Fibroblast of the aortic adventitia (primary cell): Measurements from ENCODE around the gene CXCL17. TPM values are rescaled to one million over a fixed set of nuclear protein-coding genes. Genes with fewer than 3 reads are reported as not detected.

Experiments
- DNase-seq: peaks from one replicate; pipeline ENCODE4 v3.0.0-alpha.2; 2010; ENCODE audit warnings: low read depth
- H3K4me3 ChIP-seq: 2 replicates; pipeline ENCODE4 v1.5.1; 2011; ENCODE audit warnings: low read depth, mild to moderate bottlenecking, control low read depth, low read length, moderate library complexity
- total RNA-seq: library from RNA; depleted of rRNA; stranded (reverse); fragments of >200 nt; gene quantifications from 2 replicates; pipeline ENCODE4 v1.2.3, GENCODE V29; 2012; ENCODE audit warnings: low replicate concordance
- TF ChIP-seq, protein P1 (sequence below): IDR thresholded peaks from 2 replicates; pipeline ENCODE4 v1.5.1; 2011; ENCODE audit warnings: mild to moderate bottlenecking, low read length, control low read depth, inconsistent platforms; ENCODE audit not compliant: insufficient read depth

The CXCL17 gene
- total RNA-seq, 1 donor = not detected

DNA sequence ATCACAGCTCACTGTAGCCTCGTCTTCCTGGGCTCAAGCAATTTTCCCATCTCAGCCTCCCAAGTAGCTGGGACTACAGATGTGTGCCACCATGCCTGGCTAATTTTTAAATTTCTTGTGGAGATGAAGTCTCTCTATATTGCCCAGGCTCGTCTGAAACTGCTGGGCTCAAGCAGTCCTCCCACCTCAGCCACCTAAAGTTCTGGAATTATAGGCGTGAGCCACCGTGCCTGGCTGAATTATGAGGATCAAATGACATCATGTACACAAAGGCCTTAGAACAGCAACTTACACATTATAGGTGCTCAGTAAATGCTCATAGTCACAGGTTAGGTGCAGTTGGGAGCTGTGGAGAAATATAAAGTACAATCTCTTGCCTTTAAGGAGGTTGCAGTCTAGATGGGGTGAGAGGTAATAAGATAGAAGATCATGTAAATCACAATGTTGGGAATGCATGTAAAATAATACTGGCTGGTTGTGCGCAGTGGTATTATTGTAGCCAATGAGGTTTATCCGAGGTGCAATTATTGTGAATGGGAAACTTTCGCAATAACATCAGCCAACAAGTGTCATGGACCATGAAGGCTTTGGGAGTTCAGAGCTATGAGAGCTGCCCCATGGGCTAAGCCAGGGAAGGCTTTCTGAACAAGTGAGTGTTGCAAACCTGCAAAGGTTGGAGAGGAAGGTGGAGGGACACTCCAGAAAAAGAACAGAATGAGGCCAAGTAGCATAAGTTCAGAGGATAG, 29.8 kb upstream of the CXCL17 start:
- no peak for DNase-seq
- no peak overlapping the region for H3K4me3 ChIP-seq
- TF ChIP-seq, protein P1, sequence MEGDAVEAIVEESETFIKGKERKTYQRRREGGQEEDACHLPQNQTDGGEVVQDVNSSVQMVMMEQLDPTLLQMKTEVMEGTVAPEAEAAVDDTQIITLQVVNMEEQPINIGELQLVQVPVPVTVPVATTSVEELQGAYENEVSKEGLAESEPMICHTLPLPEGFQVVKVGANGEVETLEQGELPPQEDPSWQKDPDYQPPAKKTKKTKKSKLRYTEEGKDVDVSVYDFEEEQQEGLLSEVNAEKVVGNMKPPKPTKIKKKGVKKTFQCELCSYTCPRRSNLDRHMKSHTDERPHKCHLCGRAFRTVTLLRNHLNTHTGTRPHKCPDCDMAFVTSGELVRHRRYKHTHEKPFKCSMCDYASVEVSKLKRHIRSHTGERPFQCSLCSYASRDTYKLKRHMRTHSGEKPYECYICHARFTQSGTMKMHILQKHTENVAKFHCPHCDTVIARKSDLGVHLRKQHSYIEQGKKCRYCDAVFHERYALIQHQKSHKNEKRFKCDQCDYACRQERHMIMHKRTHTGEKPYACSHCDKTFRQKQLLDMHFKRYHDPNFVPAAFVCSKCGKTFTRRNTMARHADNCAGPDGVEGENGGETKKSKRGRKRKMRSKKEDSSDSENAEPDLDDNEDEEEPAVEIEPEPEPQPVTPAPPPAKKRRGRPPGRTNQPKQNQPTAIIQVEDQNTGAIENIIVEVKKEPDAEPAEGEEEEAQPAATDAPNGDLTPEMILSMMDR = no peak

DNA sequence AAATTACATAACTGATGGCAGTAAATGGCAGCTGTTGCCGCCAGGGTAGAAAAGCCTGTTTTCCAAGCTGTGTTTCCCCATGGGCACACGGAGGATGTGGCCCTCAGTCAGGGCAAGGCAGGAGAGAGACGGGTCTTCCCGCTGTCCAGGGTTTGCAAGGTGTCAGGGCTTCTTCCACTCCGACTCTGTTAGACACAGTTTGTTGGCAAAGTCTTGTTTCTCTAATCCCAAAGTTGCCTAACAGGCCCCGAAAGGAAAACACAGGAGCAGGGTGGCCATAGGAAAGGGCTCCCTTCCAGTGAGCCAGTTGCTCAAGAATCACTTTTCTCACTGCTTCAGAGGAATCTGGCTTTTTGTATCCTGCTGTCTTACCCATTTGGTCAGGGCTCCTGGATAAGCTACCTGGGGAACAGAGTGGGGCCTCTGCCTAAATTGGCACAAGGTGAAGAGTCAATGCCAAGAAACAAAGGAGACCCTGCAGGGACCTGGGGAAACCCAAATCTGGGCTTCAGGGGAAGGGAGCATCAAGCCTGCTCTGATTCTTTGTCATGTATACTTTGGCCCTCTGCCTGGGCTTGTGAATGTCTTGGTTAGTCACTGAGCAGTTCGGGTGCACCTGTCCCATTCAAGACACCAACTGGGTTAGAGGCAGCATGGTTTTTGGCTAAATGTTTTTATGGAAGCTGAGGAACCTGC, 29.0 kb upstream of the CXCL17 start:
- DNase-seq = no peak
- H3K4me3 ChIP-seq = no peak overlapping the region
- TF ChIP-seq, protein P1 = no peak

DNA sequence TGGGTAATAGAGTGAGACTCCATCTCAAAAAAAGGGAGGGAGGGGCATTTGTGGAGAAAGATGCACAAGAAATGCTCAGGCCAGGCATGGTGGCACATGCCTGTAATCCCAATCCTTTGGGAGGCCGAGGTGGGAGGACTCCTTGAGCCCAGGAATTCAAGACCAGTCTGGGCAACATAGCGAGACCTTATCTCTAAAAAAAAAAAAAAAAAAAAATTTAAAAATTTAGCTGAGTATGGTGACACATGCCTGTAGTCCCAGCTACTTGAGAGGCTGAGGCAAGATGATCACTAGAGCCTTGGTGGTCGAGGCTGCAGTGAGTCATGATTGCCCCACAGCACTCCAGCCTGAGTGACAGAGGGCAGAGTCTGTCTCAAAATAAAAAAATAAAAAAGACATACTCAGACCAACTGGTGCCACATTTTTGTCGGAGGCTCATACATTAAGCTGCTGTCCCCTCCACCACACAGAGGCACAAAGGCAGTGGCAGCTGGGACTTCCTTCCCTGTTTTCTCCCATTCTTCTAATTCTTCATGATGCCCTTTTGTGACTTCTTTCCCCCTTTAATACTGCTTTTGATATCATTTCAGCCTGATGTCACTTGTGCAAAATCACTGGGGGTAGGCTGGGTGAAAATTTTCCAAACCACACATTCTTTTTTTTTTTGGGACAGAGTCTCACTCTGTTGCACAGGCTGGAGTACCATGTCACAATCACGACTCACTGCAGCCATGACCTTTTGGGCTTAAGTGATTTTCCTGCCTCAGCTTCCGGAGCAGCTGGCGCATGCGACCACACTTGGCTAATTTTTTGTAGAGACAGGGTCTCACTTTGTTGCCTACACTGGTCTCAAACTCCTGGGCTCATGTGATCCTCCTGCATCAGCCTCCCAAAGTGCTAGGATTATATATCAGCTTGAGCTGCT, 26.8 kb upstream of the CXCL17 start:
- TF ChIP-seq, protein P1 = no peak
- DNase-seq = no peak

DNA sequence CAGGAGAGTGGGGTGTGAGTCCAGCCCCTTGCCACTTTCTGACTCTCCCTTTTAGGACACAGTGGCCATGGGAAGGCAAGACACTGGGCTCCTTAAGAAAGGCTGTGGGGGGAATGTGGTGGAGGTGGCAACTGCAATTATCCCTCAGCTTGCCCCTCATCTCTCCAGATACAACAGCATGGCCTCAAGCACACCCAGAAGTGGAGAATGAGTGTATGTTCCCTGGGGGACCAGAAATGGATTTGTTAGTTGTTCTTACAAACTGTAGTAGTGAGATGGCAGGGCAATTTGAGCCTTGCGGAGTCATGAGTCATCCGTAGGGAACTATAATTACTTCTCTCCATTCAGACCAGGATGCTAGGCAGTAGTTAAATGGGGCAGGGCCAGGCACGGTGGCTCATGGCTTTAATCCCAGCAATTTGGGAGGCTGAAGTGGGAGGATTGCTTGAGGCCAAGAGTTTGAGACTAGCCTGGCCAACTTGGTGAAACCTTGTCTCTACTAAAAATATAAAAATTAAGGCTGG, 25.6 kb upstream of the CXCL17 start:
- TF ChIP-seq, protein P1 = no peak
- H3K4me3 ChIP-seq = no peak overlapping the region
- DNase-seq = peak; percentile 66

More for the DNA sequence above, 26.8 kb upstream of the CXCL17 start:
- H3K4me3 ChIP-seq = no peak overlapping the region

DNA sequence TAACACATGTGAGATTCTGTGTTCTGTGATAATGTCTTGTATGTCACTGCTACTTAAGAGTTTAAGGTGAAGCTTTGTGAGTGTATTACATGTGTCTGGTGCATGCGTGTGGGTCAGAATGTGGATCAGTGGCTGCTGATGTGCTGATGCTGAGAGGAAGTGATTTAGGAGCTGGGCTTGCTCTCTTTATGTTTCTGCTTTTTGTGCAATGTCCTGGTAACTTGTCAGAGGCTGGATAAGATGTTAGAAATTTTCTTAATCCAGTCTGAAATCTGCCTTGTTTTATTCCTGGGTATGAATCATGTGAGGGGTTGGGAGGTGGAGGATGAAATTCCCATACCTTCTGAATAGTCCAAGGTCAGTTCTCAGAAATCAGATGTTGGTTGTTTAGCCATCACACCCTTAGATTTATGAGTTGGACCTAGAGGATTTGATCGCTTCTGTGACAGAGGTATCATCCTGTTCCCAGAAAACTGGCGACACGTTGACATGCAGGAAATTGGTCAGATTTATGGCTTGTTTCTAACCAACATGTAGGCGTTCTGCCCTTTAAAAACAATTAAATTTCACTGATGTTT, 24.5 kb upstream of the CXCL17 start:
- peak; percentile 13 for DNase-seq
- H3K4me3 ChIP-seq = no peak overlapping the region
- TF ChIP-seq, protein P1 = no peak
